D341Med (cell line): ENCODE measurements around the gene DIPK1C.

Source experiments
- DNase-seq: peaks from one replicate; pipeline ENCODE4 v3.0.0; 2012; ENCODE audit warnings: low spot score

Gene DIPK1C

DNA sequence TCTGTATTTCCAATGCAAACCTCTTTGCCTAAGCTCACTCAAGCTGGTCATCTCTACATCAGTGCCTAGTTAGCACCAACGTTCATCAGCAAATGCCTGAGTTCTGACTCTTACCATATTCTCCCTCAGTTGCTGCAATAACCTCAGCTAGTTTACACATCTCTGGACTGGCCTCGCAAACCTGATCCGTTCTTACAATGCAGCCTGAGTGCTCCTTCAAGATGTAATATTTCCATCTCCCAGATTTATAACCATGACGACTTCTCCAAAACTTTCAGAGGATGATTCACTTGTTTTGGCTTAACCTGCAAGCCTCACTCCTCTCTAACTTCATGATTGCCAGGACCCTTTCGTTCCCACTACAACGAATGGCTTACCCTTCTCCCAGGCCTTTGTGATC, 69.7 kb downstream of the DIPK1C start:
- no peak for DNase-seq
